ENCODE results near the gene RBM28.

The RBM28 gene

DNA sequence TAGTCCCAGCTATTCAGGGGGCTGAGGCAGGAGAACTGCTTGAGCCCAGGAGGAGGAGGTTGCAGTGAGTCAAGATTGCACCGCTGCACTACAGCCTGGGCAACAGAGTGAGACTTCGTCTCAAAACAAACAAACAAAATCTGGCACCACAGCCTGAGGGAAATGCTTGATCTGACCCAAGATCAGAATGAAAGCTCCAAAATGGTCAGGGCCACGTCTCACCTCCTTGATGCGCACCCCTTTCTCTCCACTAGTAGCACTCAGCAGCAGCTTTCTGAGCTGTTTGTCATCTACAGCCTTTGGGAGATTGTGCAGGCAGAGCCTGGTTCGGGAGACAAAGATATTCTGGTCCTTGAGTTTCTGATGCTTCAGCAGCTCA is 22.7 kb downstream of the RBM28 start:
- H2AFZ ChIP-seq (ENCODE audit: low read depth, low read length) = no peak overlapping the region
- H3K36me3 ChIP-seq (ENCODE audit: insufficient read depth, low read length) = peaks cover 95% of the 10 kb centered on the region
- no peak overlapping the region for H3K9ac ChIP-seq (ENCODE audit: low read depth, low read length)
- H3K4me3 ChIP-seq (ENCODE audit: low read depth in 1 of 2, low read length in 2 of 2) = no peak overlapping the region
- H3K27ac ChIP-seq (ENCODE audit: low read length) = no peak overlapping the region
- no peak for ATAC-seq (ENCODE audit: insufficient read depth, low read depth)
- TF ChIP-seq, protein P1, sequence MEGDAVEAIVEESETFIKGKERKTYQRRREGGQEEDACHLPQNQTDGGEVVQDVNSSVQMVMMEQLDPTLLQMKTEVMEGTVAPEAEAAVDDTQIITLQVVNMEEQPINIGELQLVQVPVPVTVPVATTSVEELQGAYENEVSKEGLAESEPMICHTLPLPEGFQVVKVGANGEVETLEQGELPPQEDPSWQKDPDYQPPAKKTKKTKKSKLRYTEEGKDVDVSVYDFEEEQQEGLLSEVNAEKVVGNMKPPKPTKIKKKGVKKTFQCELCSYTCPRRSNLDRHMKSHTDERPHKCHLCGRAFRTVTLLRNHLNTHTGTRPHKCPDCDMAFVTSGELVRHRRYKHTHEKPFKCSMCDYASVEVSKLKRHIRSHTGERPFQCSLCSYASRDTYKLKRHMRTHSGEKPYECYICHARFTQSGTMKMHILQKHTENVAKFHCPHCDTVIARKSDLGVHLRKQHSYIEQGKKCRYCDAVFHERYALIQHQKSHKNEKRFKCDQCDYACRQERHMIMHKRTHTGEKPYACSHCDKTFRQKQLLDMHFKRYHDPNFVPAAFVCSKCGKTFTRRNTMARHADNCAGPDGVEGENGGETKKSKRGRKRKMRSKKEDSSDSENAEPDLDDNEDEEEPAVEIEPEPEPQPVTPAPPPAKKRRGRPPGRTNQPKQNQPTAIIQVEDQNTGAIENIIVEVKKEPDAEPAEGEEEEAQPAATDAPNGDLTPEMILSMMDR (IDR thresholded peaks at IDR 0.05; ENCODE audit: borderline replicate concordance, extremely low read depth, low read length, poor library complexity, severe bottlenecking) = no peak
- TF ChIP-seq EZH2 (IDR thresholded peaks at IDR 0.05; ENCODE audit: borderline replicate concordance, low read depth, low read length, severe bottlenecking) = no peak
- H3K4me1 ChIP-seq (ENCODE audit: insufficient read depth, low read length) = no peaks in the 10 kb centered on the region
- H3K27me3 ChIP-seq (ENCODE audit: insufficient read depth, low read length, poor library complexity) = no peaks in the 10 kb centered on the region
- no peak for DNase-seq
- H3K79me2 ChIP-seq (ENCODE audit: insufficient read depth, low read length) = no peaks in the 10 kb centered on the region
- H3K4me2 ChIP-seq (ENCODE audit: insufficient read depth, low read length) = no peak overlapping the region
- no peaks in the 10 kb centered on the region for H3K9me3 ChIP-seq (ENCODE audit: insufficient read depth, low read length, severe bottlenecking)
- H4K20me1 ChIP-seq (ENCODE audit: insufficient read depth, low read length) = no peaks in the 10 kb centered on the region

DNA sequence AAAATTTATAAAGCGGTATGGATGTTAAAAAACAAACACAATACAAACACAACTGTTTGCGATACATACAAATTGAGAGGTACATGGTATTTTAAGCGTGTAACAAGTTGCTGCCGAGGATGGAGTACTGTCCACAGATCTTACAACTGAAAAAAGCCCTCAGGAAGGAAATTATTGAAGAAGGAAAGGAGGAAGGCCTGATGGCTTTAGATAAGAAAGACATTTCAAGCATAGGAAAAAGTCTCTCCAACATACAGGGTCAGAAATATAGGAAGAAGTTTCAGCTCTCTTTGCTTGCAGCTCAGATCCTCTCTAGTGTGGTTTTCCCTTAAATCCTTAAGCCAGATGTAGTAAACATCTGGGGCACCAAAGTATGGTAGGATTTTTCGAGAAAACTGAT is 25.0 kb downstream of the RBM28 start:
- Histone ChIP-seq H3K27me3 (ENCODE audit: insufficient read depth, low read length, poor library complexity) (no peaks in the 10 kb centered on the region), H4K20me1 (ENCODE audit: insufficient read depth, low read length) (no peaks in the 10 kb centered on the region), H3K27ac (ENCODE audit: low read length) (no peak overlapping the region), H3K4me1 (ENCODE audit: insufficient read depth, low read length) (no peaks in the 10 kb centered on the region), H3K79me2 (ENCODE audit: insufficient read depth, low read length) (no peaks in the 10 kb centered on the region), H3K36me3 (ENCODE audit: insufficient read depth, low read length) (peaks cover 92% of the 10 kb centered on the region), H3K9ac (ENCODE audit: low read depth, low read length) (no peak overlapping the region), H3K4me3 (ENCODE audit: low read depth in 1 of 2, low read length in 2 of 2) (no peak overlapping the region), H2AFZ (ENCODE audit: low read depth, low read length) (no peak overlapping the region), H3K9me3 (ENCODE audit: insufficient read depth, low read length, severe bottlenecking) (no peaks in the 10 kb centered on the region), H3K4me2 (ENCODE audit: insufficient read depth, low read length) (no peak overlapping the region)
- TF ChIP-seq, protein P1 (IDR thresholded peaks at IDR 0.05; ENCODE audit: borderline replicate concordance, extremely low read depth, low read length, poor library complexity, severe bottlenecking) = no peak
- no peak for TF ChIP-seq EZH2 (IDR thresholded peaks at IDR 0.05; ENCODE audit: borderline replicate concordance, low read depth, low read length, severe bottlenecking)
- no peak for ATAC-seq (ENCODE audit: insufficient read depth, low read depth)
- no peak for DNase-seq

DNA sequence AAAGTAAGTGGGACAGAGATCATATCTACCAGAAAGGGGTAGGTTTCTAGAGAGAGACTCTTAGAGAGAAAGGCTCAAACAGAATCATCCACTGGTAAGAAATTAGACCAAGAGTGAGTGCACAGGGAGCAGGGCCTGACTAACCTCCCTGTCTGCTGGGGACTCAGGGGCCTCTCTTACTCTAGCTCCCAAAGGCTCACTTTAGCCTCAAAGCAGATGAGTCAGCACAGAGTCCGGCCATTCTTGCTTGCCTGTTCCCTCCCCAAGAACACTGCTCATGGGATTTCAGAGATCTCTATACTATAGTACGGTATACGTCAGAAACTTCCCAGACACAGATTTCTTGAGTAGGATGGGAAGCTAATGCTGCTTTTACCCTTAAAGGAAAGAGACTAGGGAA is 32.7 kb downstream of the RBM28 start:
- Histone ChIP-seq H3K9me3 (ENCODE audit: insufficient read depth, low read length, severe bottlenecking) (no peaks in the 10 kb centered on the region), H4K20me1 (ENCODE audit: insufficient read depth, low read length) (no peaks in the 10 kb centered on the region), H2AFZ (ENCODE audit: low read depth, low read length) (no peak overlapping the region), H3K4me3 (ENCODE audit: low read depth in 1 of 2, low read length in 2 of 2) (no peak overlapping the region), H3K9ac (ENCODE audit: low read depth, low read length) (no peak overlapping the region), H3K79me2 (ENCODE audit: insufficient read depth, low read length) (no peaks in the 10 kb centered on the region), H3K27ac (ENCODE audit: low read length) (no peak overlapping the region), H3K36me3 (ENCODE audit: insufficient read depth, low read length) (peaks cover 93% of the 10 kb centered on the region), H3K27me3 (ENCODE audit: insufficient read depth, low read length, poor library complexity) (no peaks in the 10 kb centered on the region), H3K4me1 (ENCODE audit: insufficient read depth, low read length) (no peaks in the 10 kb centered on the region), H3K4me2 (ENCODE audit: insufficient read depth, low read length) (no peak overlapping the region)
- ATAC-seq (ENCODE audit: insufficient read depth, low read depth) (no peak), DNase-seq (no peak)
- TF ChIP-seq EZH2 (IDR thresholded peaks at IDR 0.05; ENCODE audit: borderline replicate concordance, low read depth, low read length, severe bottlenecking) = no peak
- TF ChIP-seq, protein P1 (IDR thresholded peaks at IDR 0.05; ENCODE audit: borderline replicate concordance, extremely low read depth, low read length, poor library complexity, severe bottlenecking) = no peak

DNA sequence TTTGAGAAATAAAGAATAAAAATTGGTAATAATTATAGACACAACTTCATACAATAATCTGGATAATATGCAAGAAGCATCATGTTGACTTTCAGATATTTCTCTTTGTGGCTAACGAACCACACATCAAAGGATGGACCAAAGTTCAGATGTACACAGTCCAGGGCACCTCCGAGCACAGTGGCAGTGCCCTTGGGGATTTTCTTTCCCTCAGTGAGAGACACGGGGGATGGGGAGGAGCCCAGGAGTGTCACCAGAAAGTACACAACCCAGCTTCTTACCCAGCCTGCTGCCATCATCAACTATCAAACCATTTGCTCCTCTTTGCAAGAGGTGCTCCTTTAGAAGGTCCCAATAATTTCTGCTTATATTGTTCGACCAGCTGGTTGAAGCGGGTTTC is 33.2 kb downstream of the RBM28 start:
- no peak overlapping the region for H3K9ac ChIP-seq (ENCODE audit: low read depth, low read length)
- no peaks in the 10 kb centered on the region for H3K27me3 ChIP-seq (ENCODE audit: insufficient read depth, low read length, poor library complexity)
- no peak overlapping the region for H2AFZ ChIP-seq (ENCODE audit: low read depth, low read length)
- ATAC-seq (ENCODE audit: insufficient read depth, low read depth) = no peak
- no peak overlapping the region for H3K4me2 ChIP-seq (ENCODE audit: insufficient read depth, low read length)
- H3K4me3 ChIP-seq (ENCODE audit: low read depth in 1 of 2, low read length in 2 of 2) = no peak overlapping the region
- H3K27ac ChIP-seq (ENCODE audit: low read length) = no peak overlapping the region
- DNase-seq = no peak
- H3K4me1 ChIP-seq (ENCODE audit: insufficient read depth, low read length) = no peaks in the 10 kb centered on the region
- H4K20me1 ChIP-seq (ENCODE audit: insufficient read depth, low read length) = no peaks in the 10 kb centered on the region
- no peaks in the 10 kb centered on the region for H3K79me2 ChIP-seq (ENCODE audit: insufficient read depth, low read length)
- TF ChIP-seq, protein P1 (IDR thresholded peaks at IDR 0.05; ENCODE audit: borderline replicate concordance, extremely low read depth, low read length, poor library complexity, severe bottlenecking) = no peak
- no peak for TF ChIP-seq EZH2 (IDR thresholded peaks at IDR 0.05; ENCODE audit: borderline replicate concordance, low read depth, low read length, severe bottlenecking)
- no peaks in the 10 kb centered on the region for H3K9me3 ChIP-seq (ENCODE audit: insufficient read depth, low read length, severe bottlenecking)
- peaks cover 93% of the 10 kb centered on the region for H3K36me3 ChIP-seq (ENCODE audit: insufficient read depth, low read length)

Measured in DND-41 (cell line).